HG03342 (cell line): ENCODE results near the gene GLIPR1.
"Not testable (repeated sequence)": the region's sequence is repeated elsewhere in the genome, so short reads cannot be mapped to it uniquely, and the experiment has no call there.

ENCODE experiments used
- ATAC-seq: cut with Tn5 transposase; IDR thresholded peaks from one replicate; pipeline ENCODE4 v1.9.1; 2021; ENCODE audit warnings: mild to moderate bottlenecking, moderate library complexity; ENCODE audit not compliant: unreplicated experiment

GLIPR1 gene

DNA sequence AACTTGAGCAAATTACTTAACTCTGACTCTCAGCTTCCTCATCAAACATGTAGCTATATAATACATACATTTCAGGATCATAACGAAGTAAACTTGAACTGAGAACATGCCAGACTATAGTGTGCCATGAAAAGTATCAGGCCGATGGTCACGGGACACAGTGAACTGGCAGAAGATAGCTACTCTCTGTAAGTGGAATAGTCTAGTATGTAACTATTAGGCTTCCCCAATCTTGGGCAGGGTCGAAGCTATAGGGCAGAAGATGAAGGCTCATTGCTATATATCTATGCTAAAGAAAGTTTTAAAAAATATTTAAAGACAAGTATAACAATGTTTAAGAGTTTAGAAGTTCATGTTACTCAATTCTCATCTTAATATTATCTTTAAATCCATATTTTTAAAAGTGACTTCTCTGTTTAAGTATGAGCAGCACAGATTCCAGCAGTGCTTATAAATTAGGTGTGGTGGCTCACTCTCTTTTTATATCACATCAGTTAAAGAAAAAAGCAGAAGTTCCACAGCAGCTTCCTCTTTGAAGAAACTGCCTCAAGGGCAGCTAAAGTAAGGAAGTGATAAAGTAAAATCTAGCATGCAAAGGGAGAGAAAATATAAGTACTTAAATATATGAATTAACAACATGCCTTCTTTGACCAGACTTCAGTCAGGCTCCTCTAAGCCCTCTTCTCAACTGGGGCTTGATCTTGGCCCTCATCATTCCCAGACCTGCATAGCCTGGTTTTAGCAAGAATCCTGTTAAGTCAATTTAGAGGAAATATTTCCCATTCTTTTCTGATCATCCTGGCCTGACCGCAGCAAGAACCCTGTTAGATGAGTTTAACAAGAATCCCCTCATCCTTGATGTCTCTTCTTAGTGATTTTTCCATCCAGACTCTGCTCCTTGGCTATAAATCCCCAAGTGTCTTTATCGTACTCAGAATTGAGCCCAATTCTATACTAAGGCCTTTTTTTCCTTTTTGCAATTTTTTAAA, 8.4 kb upstream of the GLIPR1 start:
- peak; percentile 63 for ATAC-seq

DNA sequence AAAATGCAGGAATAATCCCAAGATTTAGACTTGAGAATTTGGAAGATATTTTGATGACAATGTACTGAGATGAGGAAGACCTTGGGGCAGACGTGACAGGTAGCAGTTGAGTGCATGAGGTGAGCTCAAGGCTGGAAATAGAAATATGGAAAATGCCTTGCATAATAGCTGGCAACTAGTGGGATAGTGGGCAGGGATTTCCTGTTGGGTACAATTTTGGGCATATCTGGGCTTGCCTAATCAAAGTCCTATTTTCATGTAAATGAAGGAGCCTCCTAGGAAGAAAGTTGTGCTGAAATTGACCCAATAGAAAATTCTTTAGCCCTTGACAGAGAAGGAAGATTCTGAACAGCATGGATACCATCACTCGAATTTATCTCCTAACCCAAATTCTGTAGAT, 6.4 kb upstream of the GLIPR1 start:
- no peak for ATAC-seq

DNA sequence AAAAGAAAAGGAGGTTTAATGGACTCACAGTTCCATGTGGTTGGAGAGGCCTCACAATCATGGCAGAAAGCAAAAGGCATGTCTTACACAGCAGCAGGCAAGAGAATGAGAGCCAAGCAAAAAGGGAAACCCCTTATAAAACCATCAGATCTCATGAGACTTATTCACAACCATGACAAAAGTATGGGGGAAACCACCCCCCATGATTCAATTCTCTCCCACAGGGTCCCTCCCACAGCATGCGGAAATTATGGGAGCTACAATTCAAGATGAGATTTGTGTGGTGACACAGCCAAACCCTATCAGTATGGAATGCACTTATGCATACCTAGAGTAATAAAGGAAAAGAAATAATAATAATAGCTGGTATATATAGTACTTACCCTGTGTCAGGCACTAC, 4.5 kb upstream of the GLIPR1 start:
- no peak for ATAC-seq

DNA sequence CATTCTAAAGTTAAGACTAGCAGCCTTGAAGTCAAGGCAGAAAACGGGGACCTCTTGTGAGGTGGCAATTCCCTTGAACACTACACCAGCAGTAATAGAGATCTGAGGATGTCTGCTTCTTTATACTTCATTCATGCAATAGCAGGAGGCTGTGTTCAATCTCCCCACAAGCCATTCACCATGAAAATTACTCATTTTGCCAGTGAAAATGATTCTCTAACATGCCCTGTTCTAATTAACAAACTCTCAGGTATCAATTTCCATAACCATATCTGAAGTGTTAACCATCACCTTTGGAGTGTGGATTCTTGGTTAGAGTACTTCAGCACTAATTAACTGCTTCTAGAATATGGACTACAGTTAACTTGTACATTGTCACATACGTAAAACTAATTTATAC, 3.4 kb upstream of the GLIPR1 start:
- no peak for ATAC-seq

DNA sequence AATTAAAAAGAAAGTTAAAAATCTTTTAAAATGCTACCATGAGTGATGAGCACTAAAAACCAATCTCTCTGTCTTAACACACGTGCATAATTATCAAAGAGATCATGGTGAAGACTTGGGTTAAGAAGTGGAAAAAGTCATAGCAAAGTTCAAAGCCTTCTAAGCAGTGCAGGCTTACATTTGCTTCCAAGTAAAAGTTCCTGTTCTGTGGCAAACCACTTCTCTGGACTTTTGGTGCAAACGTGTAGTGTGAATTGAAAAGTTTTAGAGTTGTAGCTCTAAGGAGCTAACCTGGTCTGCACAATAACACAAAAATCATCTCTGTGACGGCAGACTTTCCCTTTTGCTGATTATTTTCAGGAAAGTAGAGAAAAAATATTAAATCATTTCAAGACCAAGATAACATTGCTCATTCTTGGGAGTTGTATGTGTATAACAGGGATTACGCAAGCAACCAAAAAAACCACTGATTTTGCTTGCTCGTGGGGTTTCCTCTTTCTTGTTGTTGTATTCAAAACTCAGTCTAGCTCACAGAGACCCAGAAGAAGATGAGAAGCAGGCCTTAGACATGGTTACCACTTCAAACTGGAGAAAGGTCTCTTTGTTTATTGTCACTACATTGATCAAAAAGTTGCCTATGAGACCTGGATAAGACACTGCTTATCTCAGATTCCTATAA, 2.3 kb upstream of the GLIPR1 start:
- no peak for ATAC-seq

DNA sequence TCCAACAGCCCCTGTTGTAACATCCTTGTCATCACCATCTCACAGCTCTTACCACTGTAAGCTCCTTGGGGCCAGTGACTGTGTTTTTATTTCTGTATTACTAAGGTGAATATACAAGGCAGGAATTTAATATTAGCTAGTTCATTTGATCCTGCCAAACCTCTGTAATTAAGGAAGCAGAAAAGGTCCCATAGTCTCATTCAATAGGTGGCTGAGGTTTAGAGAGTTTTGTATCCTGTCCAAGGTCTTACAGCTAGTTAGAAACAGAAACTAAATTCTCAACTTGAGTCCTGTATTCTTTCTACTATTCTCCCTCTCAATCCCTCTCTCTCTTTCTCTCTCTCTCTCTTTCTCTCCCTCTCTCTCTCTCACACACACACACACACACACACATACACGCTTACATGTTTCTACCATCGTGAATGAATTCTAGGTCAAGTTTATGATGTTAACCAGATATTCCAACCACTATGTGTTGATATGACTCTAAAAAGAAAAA, 543 bp upstream of the GLIPR1 start:
- ATAC-seq, result peak; percentile 40

DNA sequence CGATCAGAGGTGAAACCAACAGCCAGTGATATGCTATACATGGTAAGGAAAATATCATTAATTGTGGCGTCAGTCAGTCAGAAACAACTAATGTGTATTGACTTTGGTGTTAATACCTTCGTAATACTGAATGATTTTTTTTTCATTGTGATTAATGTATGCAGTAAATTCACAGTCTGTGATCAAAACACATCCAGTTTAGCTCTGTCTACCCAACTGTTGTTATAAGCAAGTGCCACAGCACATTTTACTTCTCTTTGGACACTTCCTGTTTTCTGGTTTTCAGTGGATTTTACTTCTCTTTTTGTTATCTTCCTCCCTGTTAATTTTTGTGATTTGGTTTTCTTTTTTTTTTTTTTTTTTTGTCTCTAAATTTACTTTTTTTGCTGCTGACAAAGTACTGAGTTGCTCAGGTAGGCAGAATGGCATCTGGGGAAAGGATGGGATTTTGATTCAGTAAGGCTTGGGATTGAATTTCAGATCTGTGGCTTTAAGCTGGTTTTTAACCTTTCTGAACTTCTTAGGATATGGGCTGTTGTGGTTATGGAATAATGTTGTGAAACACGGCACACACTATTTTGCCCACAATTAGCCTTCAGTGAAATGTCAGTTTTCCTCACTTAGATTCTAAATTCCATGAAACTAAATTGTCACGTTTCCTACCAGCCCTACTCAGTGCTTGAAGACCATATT, 604 bp downstream of the GLIPR1 start:
- peak; percentile 17 for ATAC-seq

DNA sequence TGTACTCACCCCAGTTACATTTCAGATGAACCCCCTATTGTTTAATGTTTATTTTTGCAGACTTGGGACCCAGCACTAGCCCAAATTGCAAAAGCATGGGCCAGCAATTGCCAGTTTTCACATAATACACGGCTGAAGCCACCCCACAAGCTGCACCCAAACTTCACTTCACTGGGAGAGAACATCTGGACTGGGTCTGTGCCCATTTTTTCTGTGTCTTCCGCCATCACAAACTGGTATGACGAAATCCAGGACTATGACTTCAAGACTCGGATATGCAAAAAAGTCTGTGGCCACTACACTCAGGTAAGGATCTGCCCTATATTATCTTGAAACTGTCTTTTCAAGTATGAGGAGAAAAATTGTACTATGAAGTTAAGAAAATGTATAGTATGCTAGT, 1.2 kb downstream of the GLIPR1 start:
- no peak for ATAC-seq

DNA sequence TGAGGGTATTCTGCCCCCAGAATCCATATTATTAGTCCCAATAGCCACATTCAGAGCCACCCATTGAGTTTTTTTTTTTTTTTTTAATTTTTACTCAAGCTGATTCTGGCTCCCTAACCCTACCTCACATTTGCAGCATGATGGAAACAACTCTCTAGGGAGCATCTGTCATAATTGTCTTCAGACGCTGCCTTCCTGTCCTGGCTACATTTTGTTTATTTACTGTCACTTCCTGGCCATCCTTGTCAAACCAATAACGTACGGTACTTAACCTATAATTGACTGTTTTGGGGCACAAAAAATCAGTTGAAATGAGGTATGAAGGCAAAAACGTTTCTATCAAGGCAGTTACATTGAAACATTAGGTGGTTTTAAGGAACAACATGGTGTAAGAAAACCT, 2.1 kb downstream of the GLIPR1 start:
- ATAC-seq, result peak; percentile 23

DNA sequence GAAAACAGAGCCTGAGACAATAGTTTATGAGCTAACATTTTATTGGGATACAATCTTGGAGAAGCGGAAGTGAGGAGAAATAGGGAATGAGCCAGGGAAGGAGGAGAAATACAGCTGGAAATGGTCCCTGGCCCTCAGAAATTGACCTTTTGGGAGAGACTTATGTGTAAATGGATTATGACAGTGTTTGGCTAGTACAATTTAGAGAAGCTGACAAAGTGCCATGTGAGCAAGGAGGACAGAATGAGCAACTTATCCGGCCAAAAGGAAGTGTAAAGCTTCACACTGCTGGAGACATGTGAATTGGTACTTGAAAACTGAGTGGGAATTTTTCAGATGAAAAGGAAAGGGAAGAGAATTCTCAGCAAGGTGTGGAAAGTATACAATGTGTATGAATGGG, 2.9 kb downstream of the GLIPR1 start:
- no peak for ATAC-seq

DNA sequence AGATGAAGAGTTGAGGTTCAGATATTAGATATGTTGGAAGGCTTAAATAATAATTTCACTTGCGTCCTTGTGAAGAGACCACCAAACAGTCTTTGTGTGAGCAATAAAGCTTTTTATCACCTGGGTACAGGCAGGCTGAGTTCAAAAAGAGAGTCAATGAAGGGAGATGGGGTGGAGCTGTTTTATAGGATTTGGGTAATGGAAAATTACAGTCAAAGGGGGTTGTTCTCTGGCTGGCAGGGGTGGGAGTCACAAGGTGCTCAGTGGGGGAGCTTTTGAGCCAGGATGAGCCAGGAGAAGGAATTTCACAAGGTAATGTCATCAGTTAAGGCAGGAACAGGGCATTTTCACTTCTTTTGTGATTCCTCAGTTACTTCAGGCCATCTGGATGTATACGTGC, 3.9 kb downstream of the GLIPR1 start:
- not testable (repeated sequence) for ATAC-seq

DNA sequence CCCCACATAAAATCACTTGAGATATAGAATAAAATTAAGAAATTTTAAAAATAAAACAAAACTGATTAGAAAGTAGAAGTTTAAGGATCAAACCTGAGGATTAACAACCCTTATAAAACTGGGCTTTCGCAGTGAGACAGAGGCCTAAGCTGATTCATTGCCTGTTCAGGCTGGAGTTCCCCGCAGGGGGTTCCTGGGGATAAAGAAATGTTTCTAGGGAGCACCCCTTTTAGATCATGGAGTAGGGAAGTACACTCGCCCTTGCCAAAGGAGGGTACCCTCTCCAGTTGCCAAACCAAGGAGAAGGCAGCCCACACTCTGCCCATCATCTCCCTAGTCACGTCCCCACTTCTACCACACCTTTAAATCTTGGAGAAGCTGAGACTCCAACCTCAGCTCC, 6.8 kb downstream of the GLIPR1 start:
- no peak for ATAC-seq

DNA sequence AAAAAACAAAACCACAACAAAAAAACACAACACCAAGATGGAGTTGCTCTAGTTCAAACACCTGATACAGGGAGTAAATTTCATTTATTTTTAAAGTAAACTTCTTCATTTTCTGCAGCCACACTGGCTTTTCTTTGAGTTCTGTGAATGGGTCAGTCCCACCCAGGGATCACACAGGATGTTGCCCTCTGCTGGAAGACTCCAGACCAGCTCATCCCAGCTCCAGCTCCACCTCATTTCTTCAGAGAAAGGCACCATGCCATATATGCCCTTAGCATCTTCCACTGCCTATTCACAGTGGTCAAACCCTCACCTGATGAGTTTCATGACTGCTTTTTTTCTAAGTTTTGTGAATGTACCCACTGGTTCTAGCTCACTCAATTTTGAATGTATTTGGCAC, 8.0 kb downstream of the GLIPR1 start:
- peak; percentile 54 for ATAC-seq

DNA sequence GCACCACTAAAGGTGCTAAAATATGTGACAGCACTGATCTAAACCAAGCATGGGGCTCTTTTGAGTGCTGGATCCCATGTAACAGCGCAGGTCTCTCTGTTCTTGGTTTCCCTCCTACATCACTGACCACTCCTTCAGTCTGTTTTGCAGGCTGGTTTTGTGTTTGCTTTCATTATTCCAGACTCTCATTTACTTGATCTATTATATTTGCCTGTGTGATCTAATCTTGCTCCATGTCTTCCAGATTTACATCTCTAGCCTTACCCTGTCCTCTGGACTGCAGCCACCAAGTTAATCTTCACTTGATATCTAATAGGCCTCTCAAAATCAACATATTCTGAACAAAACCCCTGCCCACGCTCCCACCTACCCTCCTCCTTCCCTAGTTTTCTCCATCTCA, 8.6 kb downstream of the GLIPR1 start:
- no peak for ATAC-seq

DNA sequence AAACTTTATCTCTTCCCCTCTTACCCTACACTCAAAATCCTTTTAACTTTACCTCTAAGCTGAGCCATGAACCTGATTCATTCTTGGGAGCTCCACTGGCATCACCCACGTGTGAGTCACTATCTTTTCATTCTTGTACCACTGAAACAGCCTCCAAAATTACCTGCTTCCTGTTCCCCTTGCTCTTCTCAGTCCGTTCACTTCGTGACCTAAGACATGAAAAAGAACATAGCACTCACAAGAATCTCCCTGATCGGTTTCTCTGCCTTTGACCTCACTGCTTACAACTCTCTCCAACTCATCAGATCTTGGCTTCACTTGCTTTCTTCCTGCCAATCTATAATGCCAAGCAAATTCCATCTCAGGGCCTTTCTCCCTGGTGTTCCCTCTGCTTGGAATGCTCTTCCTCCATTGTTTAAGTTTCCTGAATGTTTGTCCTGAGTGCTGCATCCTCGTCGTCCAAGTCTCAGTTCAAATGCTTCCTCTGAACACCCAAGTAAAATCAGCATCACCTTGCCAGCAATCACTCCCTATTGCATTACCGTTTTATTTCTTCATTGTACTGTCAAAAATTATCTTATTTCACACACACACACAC, 9.2 kb downstream of the GLIPR1 start:
- ATAC-seq, result peak; percentile 52

DNA sequence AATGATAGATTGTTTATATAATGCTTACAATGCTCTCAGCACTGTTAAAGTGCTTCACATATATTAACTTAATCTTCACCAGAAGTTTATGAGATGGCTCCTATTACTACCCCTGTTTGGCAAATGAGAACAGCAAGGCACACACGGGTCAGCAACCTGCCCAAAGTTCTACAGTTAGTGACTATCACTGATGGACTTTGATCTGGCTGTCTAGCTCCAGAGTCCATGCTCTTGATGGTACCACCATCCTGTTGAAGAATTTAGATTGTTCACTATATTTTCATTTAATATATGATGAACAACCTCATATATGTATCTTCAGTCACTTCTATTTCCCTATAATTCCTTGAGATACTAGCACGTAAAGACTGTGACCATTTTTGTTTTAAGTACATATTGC, 10.6 kb downstream of the GLIPR1 start:
- ATAC-seq, result no peak

DNA sequence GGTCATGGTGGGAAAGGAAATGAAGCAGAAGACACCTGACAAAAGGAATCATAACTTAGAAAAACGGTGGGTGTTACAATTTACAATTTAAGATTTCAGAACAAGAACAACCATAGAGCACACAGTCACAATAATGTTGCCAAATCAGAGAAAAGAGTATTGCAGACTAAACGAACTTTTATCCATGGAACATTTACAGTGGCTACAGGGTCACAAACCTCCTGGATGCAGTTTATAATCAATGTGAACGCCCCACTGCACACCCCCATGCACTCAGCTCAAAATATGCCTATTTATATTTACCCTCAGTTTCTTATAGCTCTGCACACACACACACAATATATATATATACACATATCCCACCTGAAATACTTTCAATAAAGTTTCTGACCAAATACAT, 22.9 kb downstream of the GLIPR1 start:
- no peak for ATAC-seq

DNA sequence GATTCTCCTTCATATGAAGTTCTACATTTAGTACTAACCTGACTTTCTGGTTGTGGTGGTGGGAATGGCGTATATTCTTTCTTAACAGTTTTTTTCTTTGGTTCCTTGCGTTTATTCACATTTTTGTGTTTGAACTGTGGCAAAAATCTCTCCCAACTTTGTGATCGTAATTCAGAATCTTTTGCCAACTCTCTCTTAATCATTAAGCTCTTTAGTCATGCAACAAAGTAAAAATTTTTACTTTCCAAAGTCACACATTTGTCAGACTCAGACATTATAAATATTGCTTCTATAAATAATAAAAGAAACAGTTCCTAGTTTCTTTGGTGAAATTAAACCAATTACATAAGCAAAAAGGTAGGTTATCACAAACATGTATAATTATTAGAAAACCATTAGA, 23.3 kb downstream of the GLIPR1 start:
- ATAC-seq, result no peak

DNA sequence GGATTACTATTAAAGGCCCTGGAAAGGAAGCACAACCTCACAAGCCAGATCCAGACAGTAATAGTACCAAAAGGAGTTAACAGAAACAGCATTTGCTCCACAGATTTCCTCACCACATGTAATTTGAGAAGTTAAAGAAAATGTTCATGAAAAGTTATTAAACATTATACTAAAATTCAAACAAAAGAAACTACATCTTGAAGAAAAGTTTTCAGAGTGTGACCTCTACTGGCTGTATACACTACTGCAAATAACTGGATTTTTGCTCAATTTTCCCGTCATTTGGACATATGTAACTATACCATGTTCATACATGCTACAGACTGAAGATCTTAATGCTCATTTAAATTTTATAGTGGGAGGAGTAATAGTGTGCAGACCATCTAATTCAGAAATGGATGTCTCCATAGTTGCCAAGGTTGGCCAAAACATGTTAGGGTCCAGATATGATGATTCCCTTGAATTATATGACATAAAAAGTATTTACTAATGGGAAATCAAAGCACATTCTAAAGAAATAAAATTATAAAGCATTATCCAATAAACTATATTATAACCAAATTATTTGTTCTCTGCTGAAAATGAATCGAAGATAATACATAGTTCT, 25.3 kb downstream of the GLIPR1 start:
- ATAC-seq, result peak; percentile 56

DNA sequence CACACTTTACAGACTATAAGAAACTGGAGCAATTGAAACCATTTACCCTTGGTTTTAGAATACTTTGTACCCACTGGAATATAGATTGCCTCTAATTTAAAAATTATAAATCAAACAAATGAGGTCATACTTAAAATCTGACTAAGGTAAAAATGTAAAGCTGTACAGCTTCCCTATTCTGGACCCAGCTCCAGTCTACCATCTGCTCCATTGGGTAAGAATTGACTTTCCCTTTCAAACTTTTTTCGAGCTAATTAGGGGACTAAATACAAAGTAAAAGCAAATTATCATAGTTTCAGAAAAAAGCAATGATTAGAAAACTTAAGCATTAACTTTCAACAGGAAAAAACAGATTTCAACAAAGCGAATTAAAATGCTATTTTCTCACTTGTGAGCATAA, 26.5 kb downstream of the GLIPR1 start:
- no peak for ATAC-seq

DNA sequence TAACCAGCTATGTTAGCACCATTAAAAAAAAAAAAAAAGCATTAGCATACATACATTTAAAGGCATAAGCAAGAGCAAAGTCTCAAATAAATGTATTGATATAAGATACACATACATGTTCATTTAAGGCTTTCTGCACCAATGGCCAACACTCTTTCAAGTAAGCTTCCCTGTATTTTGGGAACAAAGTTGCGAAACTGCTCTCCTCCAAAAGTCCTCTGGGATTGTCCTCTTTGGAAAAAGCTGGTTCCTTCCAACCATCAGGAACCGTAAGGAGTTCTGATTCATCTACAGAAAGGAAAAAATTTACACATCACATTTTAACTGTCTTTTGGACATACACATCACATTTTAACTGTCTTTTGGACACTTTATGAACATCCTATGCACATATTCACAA, 27.6 kb downstream of the GLIPR1 start:
- ATAC-seq, result no peak
